Retinal pigment epithelial cell (primary cell): Measurements from ENCODE around the gene CELSR1.

Source experiments
- DNase-seq: peaks from one replicate; pipeline ENCODE4 v3.0.0-alpha.2; 2010; ENCODE audit warnings: low read depth
- H3K4me3 ChIP-seq: 2 replicates; pipeline ENCODE4 v1.5.1; 2011; ENCODE audit warnings: mild to moderate bottlenecking, low read length, control low read depth, moderate library complexity
- CTCF ChIP-seq: conservative IDR thresholded peaks from 2 replicates; pipeline ENCODE4 v1.5.1; 2011; ENCODE audit warnings: low read depth, low read length, control low read depth, inconsistent platforms

Gene CELSR1

GRCh38 chr22:46574993-46575910 is 37.8 kb upstream of the CELSR1 start:
- no peak overlapping the region for H3K4me3 ChIP-seq
- TF ChIP-seq CTCF = no peak
- no peak for DNase-seq

GRCh38 chr22:46574438-46574992 is 37.1 kb upstream of the CELSR1 start:
- no peak overlapping the region for H3K4me3 ChIP-seq
- no peak for TF ChIP-seq CTCF
- DNase-seq = no peak

GRCh38 chr22:46573781-46574437 is 36.5 kb upstream of the CELSR1 start:
- TF ChIP-seq CTCF = no peak
- no peak for DNase-seq
- no peak overlapping the region for H3K4me3 ChIP-seq

GRCh38 chr22:46572911-46573780 is 35.7 kb upstream of the CELSR1 start:
- no peak overlapping the region for H3K4me3 ChIP-seq
- TF ChIP-seq CTCF = no peak
- DNase-seq = no peak

GRCh38 chr22:46571642-46572250 is 34.3 kb upstream of the CELSR1 start:
- TF ChIP-seq CTCF = no peak
- DNase-seq = no peak
- H3K4me3 ChIP-seq = no peak overlapping the region
